ENCODE data around the gene ADAP1. TPM values are rescaled to one million over a fixed set of nuclear protein-coding genes. Genes with fewer than 3 reads are reported as not detected.

Gene ADAP1
- total RNA-seq, 1 experiment from 2014 or later: 16.4 TPM

DNA sequence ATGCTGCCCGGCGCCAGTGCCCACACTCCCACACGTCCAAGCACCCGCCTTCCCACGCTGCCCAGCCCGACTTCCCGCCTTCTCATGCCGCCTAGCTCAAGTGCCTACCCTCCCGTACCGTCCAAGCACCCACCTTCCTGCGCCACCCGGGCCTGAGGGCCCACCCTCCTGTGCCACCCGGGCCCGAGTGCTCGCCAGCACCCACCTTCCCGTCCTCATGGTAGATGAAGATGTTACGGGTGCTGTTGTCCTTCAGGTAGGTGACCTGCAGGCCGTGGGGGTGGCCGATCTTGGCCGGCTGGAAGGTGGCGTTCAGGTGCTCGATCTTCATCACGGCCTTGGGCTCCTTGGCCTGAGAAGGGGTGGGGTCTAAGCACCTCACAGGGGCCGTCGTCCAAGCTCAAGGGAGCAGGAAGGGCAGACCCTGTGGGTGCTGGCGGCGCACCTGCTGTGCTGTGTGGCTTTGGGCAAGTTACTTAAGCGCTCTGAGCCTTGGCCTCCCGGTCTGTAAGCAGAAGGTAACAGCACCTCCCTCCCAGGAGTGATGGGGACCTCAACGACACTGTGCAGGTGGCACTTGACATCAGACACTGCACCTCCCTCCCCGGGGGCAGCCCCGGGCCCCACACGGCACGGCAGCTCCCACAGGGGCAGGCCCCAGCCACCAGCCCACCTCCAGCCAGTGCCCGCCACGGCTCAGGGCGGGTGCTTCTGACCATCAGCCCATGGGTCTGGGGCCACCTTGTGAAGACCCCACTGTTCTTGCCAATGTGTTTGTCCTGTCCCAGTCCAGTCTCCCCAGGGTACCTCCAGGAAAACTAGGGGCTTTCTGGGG lies 50.3 kb downstream of the ADAP1 start:
- H3K36me3 ChIP-seq (ENCODE audit: insufficient read depth, low read length, poor library complexity, severe bottlenecking): peaks cover 2% of the 10 kb centered on the region
- BruUV-seq (replicated peaks): no TSS peak
- no peak for DNase-seq (ENCODE audit: low spot score)
- H3K4me3 ChIP-seq (ENCODE audit: low read depth, low read length, poor library complexity, severe bottlenecking): no peak overlapping the region
- TF ChIP-seq EZH2 (IDR thresholded peaks at IDR 0.05; ENCODE audit: borderline replicate concordance, low read depth, low read length, poor library complexity, severe bottlenecking): no peak
- TF ChIP-seq, protein P1, sequence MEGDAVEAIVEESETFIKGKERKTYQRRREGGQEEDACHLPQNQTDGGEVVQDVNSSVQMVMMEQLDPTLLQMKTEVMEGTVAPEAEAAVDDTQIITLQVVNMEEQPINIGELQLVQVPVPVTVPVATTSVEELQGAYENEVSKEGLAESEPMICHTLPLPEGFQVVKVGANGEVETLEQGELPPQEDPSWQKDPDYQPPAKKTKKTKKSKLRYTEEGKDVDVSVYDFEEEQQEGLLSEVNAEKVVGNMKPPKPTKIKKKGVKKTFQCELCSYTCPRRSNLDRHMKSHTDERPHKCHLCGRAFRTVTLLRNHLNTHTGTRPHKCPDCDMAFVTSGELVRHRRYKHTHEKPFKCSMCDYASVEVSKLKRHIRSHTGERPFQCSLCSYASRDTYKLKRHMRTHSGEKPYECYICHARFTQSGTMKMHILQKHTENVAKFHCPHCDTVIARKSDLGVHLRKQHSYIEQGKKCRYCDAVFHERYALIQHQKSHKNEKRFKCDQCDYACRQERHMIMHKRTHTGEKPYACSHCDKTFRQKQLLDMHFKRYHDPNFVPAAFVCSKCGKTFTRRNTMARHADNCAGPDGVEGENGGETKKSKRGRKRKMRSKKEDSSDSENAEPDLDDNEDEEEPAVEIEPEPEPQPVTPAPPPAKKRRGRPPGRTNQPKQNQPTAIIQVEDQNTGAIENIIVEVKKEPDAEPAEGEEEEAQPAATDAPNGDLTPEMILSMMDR (conservative IDR thresholded peaks at IDR 0.05; ENCODE audit: low read depth, low read length): no peak
- peaks cover 16% of the 10 kb centered on the region for H3K4me1 ChIP-seq (ENCODE audit: insufficient read depth, low read length, poor library complexity, severe bottlenecking)
- H3K27ac ChIP-seq (ENCODE audit: low read depth, low read length, poor library complexity, severe bottlenecking): no peak overlapping the region
- intact Hi-C loops (cut with micrococcal nuclease; ENCODE audit: unreplicated experiment): no loop called here
- no peaks in the 10 kb centered on the region for H3K9me3 ChIP-seq (ENCODE audit: low read depth, low read length, poor library complexity, severe bottlenecking)
- ChIA-PET CTCF (no interaction called here), POLR2A (ENCODE audit: low non-redundant PET) (no interaction called here)
- H3K27me3 ChIP-seq (replicated peaks; ENCODE audit: insufficient read depth, low read depth, low read length, poor library complexity): peaks cover 11% of the 10 kb centered on the region

GRCh38 chr7:902996-903395 lies 51.5 kb downstream of the ADAP1 start:
- intact Hi-C loops (cut with micrococcal nuclease; ENCODE audit: unreplicated experiment): no loop called here
- DNase-seq (ENCODE audit: low spot score): no peak
- H3K27ac ChIP-seq (ENCODE audit: low read depth, low read length, poor library complexity, severe bottlenecking): no peak overlapping the region
- H3K9me3 ChIP-seq (ENCODE audit: low read depth, low read length, poor library complexity, severe bottlenecking): no peaks in the 10 kb centered on the region
- TF ChIP-seq, protein P1 (conservative IDR thresholded peaks at IDR 0.05; ENCODE audit: low read depth, low read length): no peak
- no peak for TF ChIP-seq EZH2 (IDR thresholded peaks at IDR 0.05; ENCODE audit: borderline replicate concordance, low read depth, low read length, poor library complexity, severe bottlenecking)
- H3K4me1 ChIP-seq (ENCODE audit: insufficient read depth, low read length, poor library complexity, severe bottlenecking): peaks cover 16% of the 10 kb centered on the region
- peaks cover 6% of the 10 kb centered on the region for H3K36me3 ChIP-seq (ENCODE audit: insufficient read depth, low read length, poor library complexity, severe bottlenecking)
- POLR2A ChIA-PET (ENCODE audit: low non-redundant PET): no interaction called here
- BruUV-seq (replicated peaks): no TSS peak
- no peak overlapping the region for H3K4me3 ChIP-seq (ENCODE audit: low read depth, low read length, poor library complexity, severe bottlenecking)
- CTCF ChIA-PET: no interaction called here
- H3K27me3 ChIP-seq (replicated peaks; ENCODE audit: insufficient read depth, low read depth, low read length, poor library complexity): peaks cover 11% of the 10 kb centered on the region

- H3K36me3 ChIP-seq (ENCODE audit: insufficient read depth, low read length, poor library complexity, severe bottlenecking): peaks cover 6% of the 10 kb centered on the region
- intact Hi-C loops (cut with micrococcal nuclease; ENCODE audit: unreplicated experiment): no loop called here
- DNase-seq (ENCODE audit: low spot score): peak; percentile 95
- CTCF ChIA-PET: interaction anchor here (0.7 to 0.9 kb wide), 2 partner anchors 91 to 211 kb away, joined by 3 read pairs; no protein-coding TSS in a partner anchor
- H3K4me3 ChIP-seq (ENCODE audit: low read depth, low read length, poor library complexity, severe bottlenecking): no peak overlapping the region
- H3K27me3 ChIP-seq (replicated peaks; ENCODE audit: insufficient read depth, low read depth, low read length, poor library complexity): peaks cover 11% of the 10 kb centered on the region
- TF ChIP-seq, protein P1 (conservative IDR thresholded peaks at IDR 0.05; ENCODE audit: low read depth, low read length): no peak
- no peak for TF ChIP-seq EZH2 (IDR thresholded peaks at IDR 0.05; ENCODE audit: borderline replicate concordance, low read depth, low read length, poor library complexity, severe bottlenecking)
- peak overlapping the region; percentile 54 for H3K27ac ChIP-seq (ENCODE audit: low read depth, low read length, poor library complexity, severe bottlenecking)
- H3K4me1 ChIP-seq (ENCODE audit: insufficient read depth, low read length, poor library complexity, severe bottlenecking): peaks cover 16% of the 10 kb centered on the region
- H3K9me3 ChIP-seq (ENCODE audit: low read depth, low read length, poor library complexity, severe bottlenecking): no peaks in the 10 kb centered on the region
- POLR2A ChIA-PET (ENCODE audit: low non-redundant PET): interaction anchor here (0.6 kb wide), 1 partner anchor 762 kb away, joined by 3 read pairs; no protein-coding TSS in a partner anchor
- no TSS peak for BruUV-seq (replicated peaks)
Observed at GRCh38 chr7:901388-902154, 52.9 kb downstream of the ADAP1 start.

Measured in A673 (cell line).